Aorta (tissue), 5 donors: ENCODE results near the gene ZFHX2. TPM values are rescaled to one million over a fixed set of nuclear protein-coding genes. Genes with fewer than 3 reads are reported as not detected.
A peak's percentile ranks its signal among the peaks of the same experiment; 100 is the strongest.

Experiments
- ATAC-seq: fragments of 200-7000 bp; cut with Tn5 transposase; one replicate; pipeline ENCODE4 v1.9.1; 2022; ENCODE audit warnings: moderate library complexity; ENCODE audit not compliant: low FRiP score
- DNase-seq, 2 donors: peaks; one replicate each; pipeline ENCODE4 v3.0.0-alpha.2; 2020
- H3K27ac ChIP-seq, 2 donors: one replicate each; pipeline ENCODE4 v1.5.1; 2013; ENCODE audit warnings: low read length in 2 of 2, mild to moderate bottlenecking in 2 of 2, moderate library complexity in 2 of 2, control low read depth in 1 of 2, inconsistent platforms in 1 of 2, low read depth in 1 of 2
- H3K27me3 ChIP-seq, 2 donors: one replicate each; pipeline ENCODE4 v1.6.1; 2013; ENCODE audit warnings: control low read depth in 1 of 2, low read length in 1 of 2, mild to moderate bottlenecking in 1 of 2, moderate library complexity in 1 of 2; ENCODE audit not compliant: insufficient read depth in 2 of 2, control insufficient read depth in 1 of 2
- H3K36me3 ChIP-seq, 2 donors: one replicate each; pipeline ENCODE4 v1.6.1; 2013; ENCODE audit warnings: control low read depth in 1 of 2, low read length in 1 of 2, mild to moderate bottlenecking in 1 of 2; ENCODE audit not compliant: insufficient read depth in 2 of 2, control insufficient read depth in 1 of 2
- H3K4me1 ChIP-seq, 2 donors: one replicate each; pipeline ENCODE4 v1.6.1; 2013; ENCODE audit warnings: low read length in 2 of 2, control low read depth in 1 of 2, mild to moderate bottlenecking in 1 of 2, moderate library complexity in 1 of 2; ENCODE audit not compliant: insufficient read depth in 2 of 2, control insufficient read depth in 1 of 2
- H3K4me3 ChIP-seq, 2 donors: one replicate each; pipeline ENCODE4 v1.5.1; 2013; ENCODE audit warnings: low read length in 2 of 2, control low read depth in 1 of 2, mild to moderate bottlenecking in 1 of 2
- H3K9me3 ChIP-seq: one replicate; pipeline ENCODE4 v1.6.1; 2013; ENCODE audit warnings: mild to moderate bottlenecking, low read length; ENCODE audit not compliant: control insufficient read depth
- WGBS, 2 donors: extraction: QIAGEN DNeasy Blood & Tissue Kit; methylation state at CpG; one replicate each; pipeline ENCODE4 v1.1.7; 2013; 5-methylcytosine and 5-hydroxymethylcytosine counted together
- intact Hi-C, 2 donors: fragments of 100-400 bp; cut with DNase I; formaldehyde crosslinking; loops; one replicate each; pipeline versions ENCODE4 v1.14.2 to v1.15.0; 2022
- polyA plus RNA-seq, 2 donors: library from polyadenylated mRNA; stranded (reverse); fragments of 200-250 nt; gene quantifications; one replicate each; pipeline ENCODE4 v1.2.3, GENCODE V29; 2013
- total RNA-seq, 2 donors: library from RNA; stranded (reverse); fragmentation: NEBNext Ultra II Directional; extraction: Animal tissue kit (Norgen Biotek cat#: 25700); gene quantifications; one replicate each; pipeline ENCODE4 v1.2.1, GENCODE V29; 2021
- donor health status: healthy with polysubstance abuse.
- donor health status: Bipolar disorder and iron deficiency.
- donor health status: DM: no; HTN: no; CAD: no.
- donor health status: DM: no; HTN: no; CAD: no.
- donor health status: DM: yes; HTN: yes; CAD: no.

ZFHX2 gene
- total and polyA plus RNA-seq, 4 donors, result 0.13 to 4.0 (median 1.8) TPM

GRCh38 chr14:23568600-23569331, 17.2 kb upstream of the ZFHX2 start:
- no peaks in the 10 kb centered on the region for H3K36me3 ChIP-seq
- whole genome bisulfite sequencing, 2 donors, result 59% methylated on average over 6 of the region's 6 CpGs
- no peaks in the 10 kb centered on the region for H3K27me3 ChIP-seq
- H3K4me1 ChIP-seq, result no peaks in the 10 kb centered on the region
- no peak overlapping the region for H3K27ac ChIP-seq
- no peaks in the 10 kb centered on the region for H3K9me3 ChIP-seq
- no peak overlapping the region for H3K4me3 ChIP-seq
- DNase-seq (peak in 1 of 2 donors; percentile 73), ATAC-seq (no peak)
- intact Hi-C loops, result loop anchor here (10.0 kb wide), 2 partner anchors 244 to 304 kb away; partner anchors contain the start of gene PABPN1 (in 1 of the 2)

- no peaks in the 10 kb centered on the region for H3K9me3 ChIP-seq
- DNase-seq, result no peak
- WGBS, 2 donors, result 71 to 78% methylated on average over 2 of the region's 2 CpGs
- H3K36me3 ChIP-seq, result no peaks in the 10 kb centered on the region
- H3K4me3 ChIP-seq, result no peak overlapping the region
- H3K4me1 ChIP-seq, result no peaks in the 10 kb centered on the region
- no peak overlapping the region for H3K27ac ChIP-seq
- H3K27me3 ChIP-seq, result no peaks in the 10 kb centered on the region
- no peak for ATAC-seq
- intact Hi-C loops, result loop anchor here (10.0 kb wide), 2 partner anchors 243 to 303 kb away; partner anchors contain the start of gene PABPN1 (in 1 of the 2)
Measured at GRCh38 chr14:23568021-23568599, 16.5 kb upstream of the ZFHX2 start.

DNA sequence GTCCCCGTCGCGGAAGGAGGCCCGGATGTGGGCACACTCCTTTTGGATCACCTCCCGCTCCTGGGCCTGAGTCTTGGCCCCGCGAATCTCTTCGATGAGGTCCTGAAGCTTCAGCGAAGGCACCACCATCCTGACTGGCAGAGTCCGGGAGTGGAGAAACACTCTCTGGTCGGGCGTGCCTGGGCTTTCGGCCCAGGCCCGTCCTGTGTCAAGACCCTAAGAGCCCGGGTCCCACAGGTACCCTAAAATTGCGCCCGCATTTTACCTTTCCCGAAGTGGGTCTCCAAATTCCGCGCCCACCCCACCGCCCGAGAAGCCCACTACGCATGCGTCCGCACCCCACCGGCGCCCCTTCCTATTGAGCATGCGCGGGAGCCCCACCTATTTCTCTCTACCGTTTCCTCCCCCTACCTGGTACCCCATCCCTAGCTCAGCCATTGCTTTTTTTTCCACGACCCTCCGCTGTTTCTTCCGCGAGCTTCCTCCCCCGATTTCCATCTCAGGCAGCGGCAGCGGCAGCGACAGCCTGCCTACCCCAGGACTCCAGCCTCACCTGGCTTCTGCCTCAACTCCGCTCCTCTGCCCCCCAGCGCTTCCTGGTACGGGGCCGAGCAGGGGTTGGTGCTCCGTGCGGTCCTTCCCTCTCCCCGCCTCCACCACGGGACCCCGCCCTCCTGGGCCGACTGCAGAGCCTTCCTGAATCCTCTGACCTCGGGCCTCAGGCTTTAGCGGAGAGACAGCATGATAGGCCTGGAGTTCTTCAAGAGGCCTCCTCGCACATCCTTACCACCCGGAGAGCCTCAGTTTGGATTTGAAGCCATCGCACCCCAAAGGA, 15.8 kb upstream of the ZFHX2 start, which contains the start of gene AP1G2:
Gene AP1G2 (minus strand): TSS at position 606 of the 835 bp plus-strand sequence. CDS start 477 bp downstream, at position 129.
- Histone ChIP-seq H3K36me3 (no peaks in the 10 kb centered on the region), H3K27ac (no peak within 1 kb of the TSS), H3K4me1 (no peaks in the 10 kb centered on the region), H3K4me3 (peak within 1 kb of the TSS; percentile 14 to 43), H3K9me3 (no peaks in the 10 kb centered on the region), H3K27me3 (no peaks in the 10 kb centered on the region)
- intact Hi-C loops, result loop anchor here (10.0 kb wide), 2 partner anchors 243 to 303 kb away; partner anchors contain the start of gene PABPN1 (in 1 of the 2)
- 3 to 4% methylated on average over 53 of the region's 53 CpGs for WGBS, 2 donors
- ATAC-seq (peak; percentile 80), DNase-seq (peak; percentile 91 to 92)

- 4 to 8% methylated on average over 5 of the region's 5 CpGs for WGBS, 2 donors
- H3K9me3 ChIP-seq, result no peaks in the 10 kb centered on the region
- no peak for DNase-seq
- ATAC-seq, result peak; percentile 45
- peak overlapping the region; percentile 14 to 43 for H3K4me3 ChIP-seq
- H3K27ac ChIP-seq, result no peak overlapping the region
- no peaks in the 10 kb centered on the region for H3K27me3 ChIP-seq
- intact Hi-C loops, result loop anchor here (10.0 kb wide), 2 partner anchors 242 to 302 kb away; partner anchors contain the start of gene PABPN1 (in 1 of the 2)
- H3K4me1 ChIP-seq, result no peaks in the 10 kb centered on the region
- no peaks in the 10 kb centered on the region for H3K36me3 ChIP-seq
Measured at GRCh38 chr14:23566778-23567185, 15.2 kb upstream of the ZFHX2 start.

DNA sequence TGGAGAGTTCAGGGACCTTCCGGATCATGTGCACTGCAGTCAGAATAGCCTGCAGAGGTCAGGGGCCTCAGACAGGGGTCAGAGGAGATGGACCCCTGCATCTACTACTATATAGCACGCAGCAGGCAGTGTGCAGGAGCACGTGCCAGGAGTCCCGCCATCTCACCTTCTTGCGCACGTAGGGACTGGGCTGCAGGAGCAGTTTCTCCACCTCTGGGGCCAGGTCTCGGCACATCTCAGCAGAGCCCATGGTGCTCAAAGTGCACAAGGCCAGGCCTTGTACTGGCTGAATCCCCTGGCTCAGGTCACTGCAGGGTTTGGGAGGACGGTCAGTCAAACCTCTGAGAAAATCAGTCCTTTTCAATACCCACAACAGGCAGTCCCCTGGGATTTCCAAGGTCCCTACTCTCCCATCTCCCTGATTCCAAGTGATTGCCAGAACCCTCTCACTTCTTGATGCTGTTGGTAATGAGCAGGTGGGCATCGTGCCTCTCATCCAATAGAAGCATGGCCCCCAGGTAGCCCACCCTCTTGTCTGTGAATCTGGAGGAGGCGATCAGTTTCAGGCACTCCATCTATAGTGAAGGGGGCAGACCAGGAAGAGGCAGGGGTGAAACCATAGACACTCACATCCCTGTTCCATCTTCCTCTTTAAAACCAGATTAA, 14.7 kb upstream of the ZFHX2 start:
- ATAC-seq, result no peak
- Histone ChIP-seq H3K4me3 (no peak overlapping the region), H3K36me3 (no peaks in the 10 kb centered on the region), H3K27ac (no peak overlapping the region), H3K9me3 (no peaks in the 10 kb centered on the region), H3K4me1 (no peaks in the 10 kb centered on the region), H3K27me3 (no peaks in the 10 kb centered on the region)
- intact Hi-C loops, result loop anchor here (10.0 kb wide), 2 partner anchors 241 to 301 kb away; partner anchors contain the start of gene PABPN1 (in 1 of the 2)
- WGBS, 2 donors, result 90% methylated on average over 10 of the region's 10 CpGs
- DNase-seq, result no peak

GRCh38 chr14:23565626-23566025, 14.1 kb upstream of the ZFHX2 start:
- H3K4me1 ChIP-seq, result no peaks in the 10 kb centered on the region
- 86 to 89% methylated on average over 11 of the region's 11 CpGs for WGBS, 2 donors
- DNase-seq (no peak), ATAC-seq (no peak)
- H3K9me3 ChIP-seq, result no peaks in the 10 kb centered on the region
- H3K4me3 ChIP-seq, result no peak overlapping the region
- no peaks in the 10 kb centered on the region for H3K36me3 ChIP-seq
- H3K27me3 ChIP-seq, result no peaks in the 10 kb centered on the region
- H3K27ac ChIP-seq, result no peak overlapping the region
- intact Hi-C loops, result loop anchor here (10.0 kb wide), 2 partner anchors 241 to 301 kb away; partner anchors contain the start of gene PABPN1 (in 1 of the 2)

DNA sequence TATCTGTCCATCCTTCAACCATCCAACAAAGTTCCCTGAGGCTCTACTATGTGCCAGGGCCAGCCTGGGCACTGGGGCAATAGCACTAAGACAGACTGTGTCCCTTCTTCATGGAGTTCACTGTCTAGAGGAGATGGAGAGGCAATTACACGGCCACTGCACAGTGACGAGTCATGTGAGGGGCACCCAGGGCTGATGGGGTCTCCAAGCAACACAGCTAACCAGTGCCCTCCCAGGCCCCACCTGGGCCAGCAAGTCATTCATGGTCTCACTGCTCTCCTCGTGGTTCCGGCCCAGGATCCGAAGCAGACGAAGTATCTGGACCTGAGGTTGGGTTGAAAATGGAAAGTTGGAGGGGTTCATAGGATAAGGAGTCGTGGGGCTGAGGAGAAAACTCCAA, 13.3 kb upstream of the ZFHX2 start:
- Histone ChIP-seq H3K9me3 (no peaks in the 10 kb centered on the region), H3K36me3 (no peaks in the 10 kb centered on the region), H3K4me1 (no peaks in the 10 kb centered on the region), H3K4me3 (no peak overlapping the region), H3K27me3 (no peaks in the 10 kb centered on the region), H3K27ac (no peak overlapping the region)
- ATAC-seq, result no peak
- intact Hi-C loops, result loop anchor here (10.0 kb wide), 2 partner anchors 240 to 300 kb away; partner anchors contain the start of gene PABPN1 (in 1 of the 2)
- DNase-seq, result no peak
- 82 to 88% methylated on average over 7 of the region's 7 CpGs for WGBS, 2 donors
